HL-60 (cell line): ENCODE results near the gene NTHL1.

ENCODE experiments used
- GABPA ChIP-seq: IDR thresholded peaks from 2 replicates; pipeline ENCODE4 v1.6.1; 2012; ENCODE audit warnings: low read depth
- POLR2AphosphoS5 ChIP-seq: IDR thresholded peaks from 2 replicates; pipeline ENCODE4 v1.6.1; 2012; ENCODE audit warnings: low read depth
- SPI1 ChIP-seq: IDR thresholded peaks from 2 replicates; pipeline ENCODE4 v1.6.1; 2012; ENCODE audit warnings: low read depth, mild to moderate bottlenecking, borderline replicate concordance
- TF ChIP-seq, protein P1 (sequence below): IDR thresholded peaks from 2 replicates; pipeline ENCODE4 v1.6.1; 2012; ENCODE audit warnings: low read depth; ENCODE audit not compliant: insufficient replicate concordance
- TF ChIP-seq, protein P2 (sequence below): IDR thresholded peaks from one replicate; pipeline ENCODE4 v1.5.1; 2011; ENCODE audit warnings: low read length, control low read depth, inconsistent platforms; ENCODE audit not compliant: insufficient read depth

DNA sequence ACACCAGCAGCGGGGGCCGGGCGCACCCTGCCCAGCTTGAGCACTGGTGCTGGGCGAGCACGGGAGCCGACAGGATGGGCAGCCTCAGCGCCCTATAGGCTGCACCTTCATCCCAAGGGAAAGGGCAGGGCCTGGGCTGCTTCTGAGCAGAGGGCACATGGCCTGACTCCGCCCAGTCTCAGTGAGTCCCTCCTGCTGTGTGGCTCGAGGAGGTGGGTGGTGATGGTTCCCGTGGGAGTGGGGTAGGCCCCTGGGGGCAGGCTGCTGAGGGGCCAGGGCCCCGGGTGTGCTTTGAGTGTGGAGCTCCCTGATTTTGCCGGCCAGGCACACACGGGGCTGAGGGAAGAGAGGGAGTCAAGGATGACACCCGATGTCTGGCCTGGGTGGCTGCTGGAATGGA is 38.0 kb upstream of the NTHL1 start:
- TF ChIP-seq, protein P1, sequence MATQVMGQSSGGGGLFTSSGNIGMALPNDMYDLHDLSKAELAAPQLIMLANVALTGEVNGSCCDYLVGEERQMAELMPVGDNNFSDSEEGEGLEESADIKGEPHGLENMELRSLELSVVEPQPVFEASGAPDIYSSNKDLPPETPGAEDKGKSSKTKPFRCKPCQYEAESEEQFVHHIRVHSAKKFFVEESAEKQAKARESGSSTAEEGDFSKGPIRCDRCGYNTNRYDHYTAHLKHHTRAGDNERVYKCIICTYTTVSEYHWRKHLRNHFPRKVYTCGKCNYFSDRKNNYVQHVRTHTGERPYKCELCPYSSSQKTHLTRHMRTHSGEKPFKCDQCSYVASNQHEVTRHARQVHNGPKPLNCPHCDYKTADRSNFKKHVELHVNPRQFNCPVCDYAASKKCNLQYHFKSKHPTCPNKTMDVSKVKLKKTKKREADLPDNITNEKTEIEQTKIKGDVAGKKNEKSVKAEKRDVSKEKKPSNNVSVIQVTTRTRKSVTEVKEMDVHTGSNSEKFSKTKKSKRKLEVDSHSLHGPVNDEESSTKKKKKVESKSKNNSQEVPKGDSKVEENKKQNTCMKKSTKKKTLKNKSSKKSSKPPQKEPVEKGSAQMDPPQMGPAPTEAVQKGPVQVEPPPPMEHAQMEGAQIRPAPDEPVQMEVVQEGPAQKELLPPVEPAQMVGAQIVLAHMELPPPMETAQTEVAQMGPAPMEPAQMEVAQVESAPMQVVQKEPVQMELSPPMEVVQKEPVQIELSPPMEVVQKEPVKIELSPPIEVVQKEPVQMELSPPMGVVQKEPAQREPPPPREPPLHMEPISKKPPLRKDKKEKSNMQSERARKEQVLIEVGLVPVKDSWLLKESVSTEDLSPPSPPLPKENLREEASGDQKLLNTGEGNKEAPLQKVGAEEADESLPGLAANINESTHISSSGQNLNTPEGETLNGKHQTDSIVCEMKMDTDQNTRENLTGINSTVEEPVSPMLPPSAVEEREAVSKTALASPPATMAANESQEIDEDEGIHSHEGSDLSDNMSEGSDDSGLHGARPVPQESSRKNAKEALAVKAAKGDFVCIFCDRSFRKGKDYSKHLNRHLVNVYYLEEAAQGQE, result no peak
- TF ChIP-seq, protein P2, sequence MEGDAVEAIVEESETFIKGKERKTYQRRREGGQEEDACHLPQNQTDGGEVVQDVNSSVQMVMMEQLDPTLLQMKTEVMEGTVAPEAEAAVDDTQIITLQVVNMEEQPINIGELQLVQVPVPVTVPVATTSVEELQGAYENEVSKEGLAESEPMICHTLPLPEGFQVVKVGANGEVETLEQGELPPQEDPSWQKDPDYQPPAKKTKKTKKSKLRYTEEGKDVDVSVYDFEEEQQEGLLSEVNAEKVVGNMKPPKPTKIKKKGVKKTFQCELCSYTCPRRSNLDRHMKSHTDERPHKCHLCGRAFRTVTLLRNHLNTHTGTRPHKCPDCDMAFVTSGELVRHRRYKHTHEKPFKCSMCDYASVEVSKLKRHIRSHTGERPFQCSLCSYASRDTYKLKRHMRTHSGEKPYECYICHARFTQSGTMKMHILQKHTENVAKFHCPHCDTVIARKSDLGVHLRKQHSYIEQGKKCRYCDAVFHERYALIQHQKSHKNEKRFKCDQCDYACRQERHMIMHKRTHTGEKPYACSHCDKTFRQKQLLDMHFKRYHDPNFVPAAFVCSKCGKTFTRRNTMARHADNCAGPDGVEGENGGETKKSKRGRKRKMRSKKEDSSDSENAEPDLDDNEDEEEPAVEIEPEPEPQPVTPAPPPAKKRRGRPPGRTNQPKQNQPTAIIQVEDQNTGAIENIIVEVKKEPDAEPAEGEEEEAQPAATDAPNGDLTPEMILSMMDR, result no peak
- no peak for TF ChIP-seq POLR2AphosphoS5
- TF ChIP-seq SPI1, result no peak
- TF ChIP-seq GABPA, result no peak
